Neural cell (in vitro differentiated cells): ENCODE results near the gene AIFM2. TPM values are rescaled to one million over a fixed set of nuclear protein-coding genes. Genes with fewer than 3 reads are reported as not detected.

ENCODE experiments used
- H2AFZ ChIP-seq: fragments of 200-600, 300-800 bp; sonication (generic), shearing (Covaris generic); 2 replicates; pipeline ENCODE4 v1.6.0; 2014; ENCODE audit warnings: low read depth, mild to moderate bottlenecking, antibody characterized with exemption, low read length, moderate library complexity
- H3F3A ChIP-seq: fragments of 200-600 bp; shearing (Covaris generic); 2 replicates; pipeline ENCODE4 v1.6.1; 2016; ENCODE audit warnings: mild to moderate bottlenecking, moderate library complexity, mixed read lengths, antibody characterized with exemption, low read length; ENCODE audit not compliant: insufficient read depth, poor library complexity, severe bottlenecking
- H3K27ac ChIP-seq: fragments of 200-600, 300-800 bp; sonication (generic), shearing (Covaris generic); 2 replicates; pipeline ENCODE4 v1.5.1; 2014; ENCODE audit warnings: mild to moderate bottlenecking, low read length, moderate library complexity
- H3K27me3 ChIP-seq: fragments of 300-800, 200-600 bp; sonication (generic), shearing (Covaris generic); 2 replicates; pipeline ENCODE4 v1.6.0; 2014; ENCODE audit warnings: mild to moderate bottlenecking, low read depth, low read length, moderate library complexity; ENCODE audit not compliant: insufficient read depth
- H3K36me3 ChIP-seq: fragments of 300-800, 200-600 bp; sonication (generic), shearing (Covaris generic); 2 replicates; pipeline ENCODE4 v1.5.1; 2014; ENCODE audit warnings: mild to moderate bottlenecking, antibody characterized with exemption, low read length, moderate library complexity; ENCODE audit not compliant: insufficient read depth
- H3K4me2 ChIP-seq: fragments of 300-800, 200-600 bp; sonication (generic), shearing (Covaris generic); 2 replicates; pipeline ENCODE4 v1.6.0; 2014; ENCODE audit warnings: mild to moderate bottlenecking, low read length
- H3K4me3 ChIP-seq: fragments of 300-800, 200-600 bp; sonication (generic), shearing (Covaris generic); 2 replicates; pipeline ENCODE4 v1.5.1; 2014; ENCODE audit warnings: mild to moderate bottlenecking, low read length, moderate library complexity
- H3K79me2 ChIP-seq: fragments of 200-600 bp; shearing (Covaris generic); replicated peaks from 2 replicates; pipeline ENCODE4 v1.6.0; 2014; ENCODE audit warnings: mild to moderate bottlenecking, low read length, moderate library complexity; ENCODE audit not compliant: insufficient read depth
- H3K9ac ChIP-seq: fragments of 300-800, 200-600 bp; sonication (generic), shearing (Covaris generic); 2 replicates; pipeline ENCODE4 v1.6.1; 2016; ENCODE audit warnings: mild to moderate bottlenecking, low read length, mixed read lengths
- H3K9me2 ChIP-seq: fragments of 200-600 bp; shearing (Covaris generic); 2 replicates; pipeline ENCODE4 v1.6.1; 2016; ENCODE audit warnings: mild to moderate bottlenecking, low read length, mixed read lengths; ENCODE audit not compliant: insufficient read depth
- H3K9me3 ChIP-seq: fragments of 200-600, 300-800 bp; sonication (generic), shearing (Covaris generic); 2 replicates; pipeline ENCODE4 v1.6.1; 2016; ENCODE audit warnings: mild to moderate bottlenecking, mixed run types, low read length, moderate library complexity, mixed read lengths
- H4K20me1 ChIP-seq: fragments of 200-600 bp; shearing (Covaris generic); 2 replicates; pipeline ENCODE4 v1.6.1; 2016; ENCODE audit warnings: mild to moderate bottlenecking, mixed run types; ENCODE audit not compliant: insufficient read depth
- EP300 ChIP-seq: fragments of 450-650 bp; conservative IDR thresholded peaks from 2 replicates; pipeline ENCODE4 v1.6.1; 2014; ENCODE audit warnings: antibody characterized with exemption, mild to moderate bottlenecking, moderate library complexity; ENCODE audit not compliant: poor library complexity, severe bottlenecking
- EZH2 ChIP-seq: fragments of 200-600, 300-800 bp; shearing (Covaris generic), sonication (generic); IDR thresholded peaks from 2 replicates; pipeline ENCODE4 v1.6.1; 2014; ENCODE audit warnings: antibody characterized with exemption, low read length, borderline replicate concordance, mild to moderate bottlenecking; ENCODE audit not compliant: insufficient read depth, poor library complexity, severe bottlenecking
- POLR2AphosphoS5 ChIP-seq: IDR thresholded peaks from 2 replicates; pipeline ENCODE4 v1.6.1; 2012
- RAD21 ChIP-seq: fragments of 450-650 bp; conservative IDR thresholded peaks from 2 replicates; pipeline ENCODE4 v1.6.1; 2014; ENCODE audit warnings: antibody characterized with exemption, mild to moderate bottlenecking, moderate library complexity
- SMC3 ChIP-seq: fragments of 450-650 bp; conservative IDR thresholded peaks from 2 replicates; pipeline ENCODE4 v1.6.1; 2014; ENCODE audit warnings: antibody characterized with exemption, mild to moderate bottlenecking, moderate library complexity; ENCODE audit not compliant: poor library complexity
- TAF1 ChIP-seq: IDR thresholded peaks from 2 replicates; pipeline ENCODE4 v1.6.1; 2012; ENCODE audit warnings: low read depth
- polyA plus RNA-seq: library from polyadenylated mRNA; depleted of rRNA; stranded (reverse); fragments of >200 nt; gene quantifications from 2 replicates; pipeline ENCODE4 v1.2.3, GENCODE V29; 2014
- TF ChIP-seq, protein P1 (sequence below): fragments of 450-650 bp; IDR thresholded peaks from 2 replicates; pipeline ENCODE4 v1.5.1; 2014; ENCODE audit warnings: antibody characterized with exemption, mild to moderate bottlenecking, moderate library complexity; ENCODE audit not compliant: poor library complexity, severe bottlenecking
- TF ChIP-seq, protein P2 (sequence below): IDR thresholded peaks from 2 replicates; pipeline ENCODE4 v1.6.1; 2012; ENCODE audit warnings: borderline replicate concordance

AIFM2 gene
- polyA plus RNA-seq, 1 donor from 2014 or later = 0.78 TPM

DNA sequence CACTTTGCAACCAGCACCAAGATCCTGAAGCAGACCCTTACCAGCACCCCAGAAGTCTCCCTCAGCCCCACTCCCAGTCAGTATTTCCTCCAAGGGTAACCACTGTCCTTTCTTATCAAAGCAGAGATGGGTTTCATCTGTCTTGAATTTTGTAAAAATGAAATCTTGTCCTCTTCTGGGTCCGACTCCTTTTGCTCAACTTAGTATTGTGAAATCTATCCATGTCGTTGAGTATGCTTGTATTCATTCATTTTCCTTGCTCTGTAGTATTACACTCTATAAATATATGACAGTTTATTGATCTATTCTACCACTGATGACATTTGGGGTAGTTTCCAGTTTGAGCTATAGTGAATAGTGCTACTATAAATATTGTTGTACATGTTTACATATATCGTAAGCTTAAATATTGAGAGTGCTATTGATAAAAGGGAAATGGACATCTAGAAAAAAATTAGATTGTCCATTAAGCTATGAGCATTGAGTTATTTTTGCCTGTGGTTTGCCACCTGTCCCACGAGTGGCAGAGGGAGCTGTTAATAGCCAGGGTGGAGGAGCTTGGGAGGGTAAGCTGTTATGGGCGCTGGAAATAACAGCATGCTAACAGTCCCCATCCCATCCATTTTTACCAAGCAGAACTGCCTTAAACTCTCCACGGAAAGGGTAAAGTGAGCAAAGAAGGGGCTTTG, 36.5 kb downstream of the AIFM2 start:
- TF ChIP-seq SMC3 (no peak), RAD21 (no peak), TAF1 (no peak), EZH2 (no peak), EP300 (no peak)
- TF ChIP-seq, protein P1, sequence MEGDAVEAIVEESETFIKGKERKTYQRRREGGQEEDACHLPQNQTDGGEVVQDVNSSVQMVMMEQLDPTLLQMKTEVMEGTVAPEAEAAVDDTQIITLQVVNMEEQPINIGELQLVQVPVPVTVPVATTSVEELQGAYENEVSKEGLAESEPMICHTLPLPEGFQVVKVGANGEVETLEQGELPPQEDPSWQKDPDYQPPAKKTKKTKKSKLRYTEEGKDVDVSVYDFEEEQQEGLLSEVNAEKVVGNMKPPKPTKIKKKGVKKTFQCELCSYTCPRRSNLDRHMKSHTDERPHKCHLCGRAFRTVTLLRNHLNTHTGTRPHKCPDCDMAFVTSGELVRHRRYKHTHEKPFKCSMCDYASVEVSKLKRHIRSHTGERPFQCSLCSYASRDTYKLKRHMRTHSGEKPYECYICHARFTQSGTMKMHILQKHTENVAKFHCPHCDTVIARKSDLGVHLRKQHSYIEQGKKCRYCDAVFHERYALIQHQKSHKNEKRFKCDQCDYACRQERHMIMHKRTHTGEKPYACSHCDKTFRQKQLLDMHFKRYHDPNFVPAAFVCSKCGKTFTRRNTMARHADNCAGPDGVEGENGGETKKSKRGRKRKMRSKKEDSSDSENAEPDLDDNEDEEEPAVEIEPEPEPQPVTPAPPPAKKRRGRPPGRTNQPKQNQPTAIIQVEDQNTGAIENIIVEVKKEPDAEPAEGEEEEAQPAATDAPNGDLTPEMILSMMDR = no peak
- TF ChIP-seq, protein P2, sequence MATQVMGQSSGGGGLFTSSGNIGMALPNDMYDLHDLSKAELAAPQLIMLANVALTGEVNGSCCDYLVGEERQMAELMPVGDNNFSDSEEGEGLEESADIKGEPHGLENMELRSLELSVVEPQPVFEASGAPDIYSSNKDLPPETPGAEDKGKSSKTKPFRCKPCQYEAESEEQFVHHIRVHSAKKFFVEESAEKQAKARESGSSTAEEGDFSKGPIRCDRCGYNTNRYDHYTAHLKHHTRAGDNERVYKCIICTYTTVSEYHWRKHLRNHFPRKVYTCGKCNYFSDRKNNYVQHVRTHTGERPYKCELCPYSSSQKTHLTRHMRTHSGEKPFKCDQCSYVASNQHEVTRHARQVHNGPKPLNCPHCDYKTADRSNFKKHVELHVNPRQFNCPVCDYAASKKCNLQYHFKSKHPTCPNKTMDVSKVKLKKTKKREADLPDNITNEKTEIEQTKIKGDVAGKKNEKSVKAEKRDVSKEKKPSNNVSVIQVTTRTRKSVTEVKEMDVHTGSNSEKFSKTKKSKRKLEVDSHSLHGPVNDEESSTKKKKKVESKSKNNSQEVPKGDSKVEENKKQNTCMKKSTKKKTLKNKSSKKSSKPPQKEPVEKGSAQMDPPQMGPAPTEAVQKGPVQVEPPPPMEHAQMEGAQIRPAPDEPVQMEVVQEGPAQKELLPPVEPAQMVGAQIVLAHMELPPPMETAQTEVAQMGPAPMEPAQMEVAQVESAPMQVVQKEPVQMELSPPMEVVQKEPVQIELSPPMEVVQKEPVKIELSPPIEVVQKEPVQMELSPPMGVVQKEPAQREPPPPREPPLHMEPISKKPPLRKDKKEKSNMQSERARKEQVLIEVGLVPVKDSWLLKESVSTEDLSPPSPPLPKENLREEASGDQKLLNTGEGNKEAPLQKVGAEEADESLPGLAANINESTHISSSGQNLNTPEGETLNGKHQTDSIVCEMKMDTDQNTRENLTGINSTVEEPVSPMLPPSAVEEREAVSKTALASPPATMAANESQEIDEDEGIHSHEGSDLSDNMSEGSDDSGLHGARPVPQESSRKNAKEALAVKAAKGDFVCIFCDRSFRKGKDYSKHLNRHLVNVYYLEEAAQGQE = no peak
- H3K4me3 ChIP-seq = no peak overlapping the region
- no peaks in the 10 kb centered on the region for H4K20me1 ChIP-seq
- no peaks in the 10 kb centered on the region for H3K9me3 ChIP-seq
- H3K36me3 ChIP-seq = peaks cover 18% of the 10 kb centered on the region
- no peak overlapping the region for H2AFZ ChIP-seq
- no peaks in the 10 kb centered on the region for H3F3A ChIP-seq
- H3K27ac ChIP-seq = no peak overlapping the region
- no peak overlapping the region for H3K4me2 ChIP-seq
- no peaks in the 10 kb centered on the region for H3K9me2 ChIP-seq
- no peak overlapping the region for H3K9ac ChIP-seq
- no peaks in the 10 kb centered on the region for H3K27me3 ChIP-seq
- no peaks in the 10 kb centered on the region for H3K79me2 ChIP-seq

DNA sequence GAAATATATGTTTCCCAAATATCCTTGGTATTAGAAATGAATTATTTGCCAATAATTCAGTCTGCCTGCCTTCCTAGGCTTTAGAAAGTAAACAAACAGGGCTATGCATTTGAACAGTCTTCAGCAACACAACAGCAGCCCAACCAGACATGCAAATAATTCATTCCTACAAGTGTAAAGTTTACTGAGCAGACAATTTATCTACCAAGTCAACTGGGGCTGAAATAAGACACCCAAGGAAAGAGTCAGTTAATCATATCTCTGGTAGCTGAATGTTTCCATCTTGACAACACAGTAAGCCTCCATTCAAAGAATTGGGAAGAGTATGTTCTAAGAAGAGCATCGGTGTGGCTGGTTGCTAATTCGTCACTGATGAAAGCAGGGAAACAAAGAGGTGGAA, 38.4 kb downstream of the AIFM2 start:
- no peaks in the 10 kb centered on the region for H3F3A ChIP-seq
- H3K9ac ChIP-seq = no peak overlapping the region
- H3K9me2 ChIP-seq = no peaks in the 10 kb centered on the region
- H3K36me3 ChIP-seq = peaks cover 18% of the 10 kb centered on the region
- no peak for TF ChIP-seq POLR2AphosphoS5
- H3K9me3 ChIP-seq = no peaks in the 10 kb centered on the region
- H4K20me1 ChIP-seq = no peaks in the 10 kb centered on the region
- no peak overlapping the region for H3K4me2 ChIP-seq
- H3K4me3 ChIP-seq = no peak overlapping the region
- peaks cover 3% of the 10 kb centered on the region for H3K79me2 ChIP-seq
- no peak overlapping the region for H3K27ac ChIP-seq
- H2AFZ ChIP-seq = no peak overlapping the region
- H3K27me3 ChIP-seq = no peaks in the 10 kb centered on the region

DNA sequence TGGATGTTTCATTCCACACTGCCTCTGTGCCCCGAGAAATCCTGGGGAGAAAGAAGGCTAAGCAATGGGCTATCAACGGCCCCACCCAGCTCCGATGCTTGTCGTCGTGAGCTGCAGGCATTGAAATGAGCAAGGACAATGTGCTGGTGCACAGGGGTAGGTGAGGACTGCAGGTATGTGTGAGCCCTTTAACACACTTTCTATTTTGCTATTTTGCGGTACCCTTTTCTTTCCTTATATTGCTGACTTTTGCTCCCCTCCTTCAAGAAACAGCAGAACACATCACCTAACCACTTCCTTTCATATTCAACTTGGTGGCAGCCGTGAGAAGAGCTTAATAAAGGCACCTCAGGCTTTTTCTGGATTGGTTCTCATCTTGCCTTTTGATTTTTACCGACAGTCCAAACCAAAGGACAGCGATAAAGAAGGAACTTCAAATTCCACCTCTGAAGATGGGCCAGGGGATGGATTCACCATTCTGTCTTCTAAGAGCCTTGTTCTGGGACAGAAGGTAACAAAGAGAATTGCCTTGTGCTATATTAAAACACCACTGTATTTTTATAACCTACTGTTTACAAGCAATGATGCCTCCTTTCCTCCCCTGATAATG, 39.2 kb downstream of the AIFM2 start:
- H3K9me3 ChIP-seq = no peaks in the 10 kb centered on the region
- H3K9me2 ChIP-seq = no peaks in the 10 kb centered on the region
- TF ChIP-seq TAF1 (no peak), EP300 (no peak), POLR2AphosphoS5 (no peak)
- TF ChIP-seq, protein P1 = no peak
- H3F3A ChIP-seq = no peaks in the 10 kb centered on the region
- H2AFZ ChIP-seq = no peak overlapping the region
- peaks cover 18% of the 10 kb centered on the region for H3K36me3 ChIP-seq
- no peak overlapping the region for H3K4me2 ChIP-seq
- no peak overlapping the region for H3K9ac ChIP-seq
- no peaks in the 10 kb centered on the region for H4K20me1 ChIP-seq
- H3K4me3 ChIP-seq = no peak overlapping the region
- peaks cover 3% of the 10 kb centered on the region for H3K79me2 ChIP-seq
- no peak overlapping the region for H3K27ac ChIP-seq
- no peaks in the 10 kb centered on the region for H3K27me3 ChIP-seq
